HT-29 (cell line): ENCODE data around the gene TMEM170B. TPM values are rescaled to one million over a fixed set of nuclear protein-coding genes. Genes with fewer than 3 reads are reported as not detected.

Experiments used
- DNase-seq: peaks from one replicate; pipeline ENCODE4 v3.0.0-alpha.2; 2015; ENCODE audit warnings: low spot score
- small RNA-seq: library from RNA; depleted of rRNA; stranded (forward); fragments of <200 nt; gene quantifications from one replicate; pipeline ENCODE3, GENCODE V24; 2014
- total RNA-seq: library from RNA; depleted of rRNA; stranded (reverse); fragments of >200 nt; shearing (Covaris generic); gene quantifications from 2 replicates; pipeline ENCODE4 v1.2.3, GENCODE V29; 2014; rRNA removed

TMEM170B gene
- total RNA-seq, 1 experiment from 2014 or later = 0.56 TPM

GRCh38 chr6:11614534-11615213 lies 77.1 kb downstream of the TMEM170B start:
- no peak for DNase-seq

- DNase-seq = no peak
Measured at GRCh38 chr6:11615214-11615602, 77.7 kb downstream of the TMEM170B start.

GRCh38 chr6:11616200-11616611 lies 78.7 kb downstream of the TMEM170B start:
- no peak for DNase-seq

- DNase-seq = peak; percentile 53
Measured at GRCh38 chr6:11618533-11618932, 81.0 kb downstream of the TMEM170B start.

- DNase-seq = no peak
Measured at GRCh38 chr6:11621119-11621518, 83.6 kb downstream of the TMEM170B start.

- DNase-seq = no peak
Measured at GRCh38 chr6:11622156-11622555, 84.6 kb downstream of the TMEM170B start.

- DNase-seq = no peak
Measured at GRCh38 chr6:11623272-11623671, 85.7 kb downstream of the TMEM170B start.

- DNase-seq = no peak
Measured at GRCh38 chr6:11625302-11625701, 87.8 kb downstream of the TMEM170B start.

- DNase-seq = no peak
Measured at GRCh38 chr6:11626356-11626755, 88.8 kb downstream of the TMEM170B start.

- DNase-seq = no peak
Measured at GRCh38 chr6:11628562-11628961, 91.0 kb downstream of the TMEM170B start.

- DNase-seq = no peak
Measured at GRCh38 chr6:11631008-11631407, 93.5 kb downstream of the TMEM170B start.

- no peak for DNase-seq
Measured at GRCh38 chr6:11631539-11631938, 94.0 kb downstream of the TMEM170B start.

- peak; percentile 65 for DNase-seq
Measured at GRCh38 chr6:11632231-11632630, 94.7 kb downstream of the TMEM170B start.

- no peak for DNase-seq
Measured at GRCh38 chr6:11632795-11633511, 95.4 kb downstream of the TMEM170B start.

Small RNA genes lying within 50 kb of the gene (small RNA-seq; reads per million reads assigned to genes)
- not detected for gene RNU1-64P

Other genes starting within 250 kb of the TMEM170B start
- gene ADTRP, start 241.1 kb downstream of the TMEM170B start, total RNA-seq = 0.13 and 0.83 TPM in 2 replicates